K562 (cell line): Measurements from ENCODE around the gene TM2D3. TPM values are rescaled to one million over a fixed set of nuclear protein-coding genes. Genes with fewer than 3 reads are reported as not detected.

Experiments used
- ATAC-seq: fragments of 200-7000 bp; cut with Tn5 transposase; 3 replicates; pipeline ENCODE4 v1.9.1; 2020; ENCODE audit warnings: moderate library complexity
- BruUV-seq: library from RNA; stranded (reverse); fragments of 400-500 nt; replicated peaks from 2 replicates; lab custom pipeline; 2021; lab: Mats Ljungman, UMichigan
- CTCF ChIA-PET: fragments of 300-600 bp; formaldehyde crosslinking; extraction: SDS; loops from one replicate; lab custom pipeline; 2021; ENCODE audit warnings: low intra/inter-chr PET ratio; lab: Yijun Ruan, JAX
- POLR2A ChIA-PET: fragments of 300-600, 350-650 bp; sonication (Branson Sonifier 250); formaldehyde crosslinking; extraction: SDS; loops from one replicate; lab custom pipeline; 2021; ENCODE audit warnings: antibody characterized with exemption, inconsistent platforms; lab: Yijun Ruan, JAX
- DNase-seq, 4 experiments: peaks; one replicate each; pipeline versions ENCODE4 v3.0.0 to v3.0.0-alpha.2; 2011 to 2018; ENCODE audit warnings: low spot score in 3 of 4, mixed read lengths in 3 of 4; ENCODE audit errors: extremely low read depth in 1 of 4
- FAIRE-seq: peaks from 2 replicates; lab custom pipeline; 2011; peaks lifted over from hg19 to GRCh38; lab: Jason Lieb, UNC
- H2AFZ ChIP-seq: 2 replicates; pipeline ENCODE4 v1.6.0; 2011; ENCODE audit warnings: low read depth, low read length, control low read depth, inconsistent platforms
- H3K27ac ChIP-seq: fragments of 200-600 bp; 3 replicates; pipeline ENCODE4 v1.8.0; 2011; ENCODE audit warnings: low read depth, mild to moderate bottlenecking, control low read depth, inconsistent platforms, low read length, moderate library complexity, mixed read lengths; ENCODE audit errors: extremely low read depth
- H3K27me3 ChIP-seq, 2 experiments: fragments of 300-600 bp in 1 of 2; 2 replicates in 1 of 2; 3 replicates in 1 of 2; pipeline versions ENCODE4 v1.6.0 to v1.8.0; 2011; ENCODE audit warnings: inconsistent platforms in 2 of 2, low read length in 2 of 2, mild to moderate bottlenecking in 1 of 2, mixed read lengths in 1 of 2, moderate library complexity in 1 of 2; ENCODE audit not compliant: control insufficient read depth in 2 of 2, insufficient read depth in 2 of 2
- H3K36me3 ChIP-seq: fragments of 300-600 bp; 3 replicates; pipeline ENCODE4 v1.8.0; 2011; ENCODE audit warnings: mild to moderate bottlenecking, low read length, inconsistent platforms; ENCODE audit not compliant: control insufficient read depth, insufficient read depth
- H3K4me1 ChIP-seq, 2 experiments: fragments of 200-600 bp in 1 of 2; replicated peaks in 1 of 2; 2 replicates in 1 of 2; 3 replicates in 1 of 2; pipeline versions ENCODE4 v1.5.1 to v1.8.0; 2011; ENCODE audit warnings: inconsistent platforms in 2 of 2, low read length in 2 of 2, mild to moderate bottlenecking in 1 of 2, mixed read lengths in 1 of 2, moderate library complexity in 1 of 2; ENCODE audit not compliant: control insufficient read depth in 2 of 2, insufficient read depth in 2 of 2
- H3K4me2 ChIP-seq: 2 replicates; pipeline ENCODE4 v1.6.1; 2011; ENCODE audit warnings: low read length, control low read depth, inconsistent platforms, mixed read lengths; ENCODE audit not compliant: insufficient read depth
- H3K4me3 ChIP-seq: fragments of 200-600 bp; sonication (generic), shearing (Covaris generic); 2 replicates; pipeline ENCODE4 v1.5.1; 2016; ENCODE audit warnings: control low read depth, inconsistent platforms
- H3K79me2 ChIP-seq: fragments of 200-600 bp; 3 replicates; pipeline ENCODE4 v1.8.0; 2011; ENCODE audit warnings: low read length, inconsistent platforms; ENCODE audit not compliant: control insufficient read depth, insufficient read depth
- H3K9ac ChIP-seq, 2 experiments: 2 replicates each; pipeline versions ENCODE4 v1.6.0 to v1.6.1; 2011; ENCODE audit warnings: low read depth in 2 of 2, low read length in 2 of 2, control low read depth in 1 of 2, inconsistent platforms in 1 of 2, mild to moderate bottlenecking in 1 of 2, mixed read lengths in 1 of 2; ENCODE audit not compliant: insufficient read depth in 1 of 2
- H3K9me1 ChIP-seq: one replicate; pipeline ENCODE4 v1.6.0; 2011; ENCODE audit warnings: inconsistent platforms, mild to moderate bottlenecking, low read length, moderate library complexity; ENCODE audit not compliant: control insufficient read depth, insufficient read depth
- H3K9me3 ChIP-seq: replicated peaks from 2 replicates; pipeline ENCODE4 v1.5.1; 2011; ENCODE audit warnings: low read depth, low read length, inconsistent platforms; ENCODE audit not compliant: control insufficient read depth, insufficient read depth
- H4K20me1 ChIP-seq: replicated peaks from 2 replicates; pipeline ENCODE4 v1.6.1; 2011; ENCODE audit warnings: low read length, inconsistent platforms, mixed read lengths; ENCODE audit not compliant: control insufficient read depth, insufficient read depth
- CTBP1 ChIP-seq: fragments of 450-650 bp; IDR thresholded peaks from 2 replicates; pipeline ENCODE4 v1.6.1; 2016; ENCODE audit warnings: borderline replicate concordance
- EP300 ChIP-seq: IDR thresholded peaks from 2 replicates; pipeline ENCODE4 v1.6.1; 2012; ENCODE audit warnings: low read length, improper control_type of control experiment
- FOXA1 ChIP-seq: fragments of 450-650 bp; IDR thresholded peaks from 2 replicates; pipeline ENCODE4 v1.6.1; 2016; ENCODE audit warnings: mild to moderate bottlenecking, borderline replicate concordance
- HOXB6 ChIP-seq: fragments of 250-450 bp; sonication (Bioruptor Pico); IDR thresholded peaks from 2 replicates; pipeline ENCODE4 v1.5.1; 2022; ENCODE audit warnings: mild to moderate bottlenecking, borderline replicate concordance
- MTA2 ChIP-seq: fragments of 450-650 bp; IDR thresholded peaks from 2 replicates; pipeline ENCODE4 v1.6.1; 2016; ENCODE audit warnings: low read depth
- RBM17 ChIP-seq: fragments of 200-400 bp; formaldehyde crosslinking; IDR thresholded peaks from 2 replicates; pipeline ENCODE4 v1.6.1; 2017; ENCODE audit warnings: low read depth, mild to moderate bottlenecking, low read length, borderline replicate concordance
- ZNF354B ChIP-seq: fragments of 250-450 bp; sonication (Bioruptor Pico); IDR thresholded peaks from 2 replicates; pipeline ENCODE4 v1.4.0; 2020
- WGBS: fragments of 100-300 bp; shearing (Covaris generic); methylation state at CpG from one replicate; pipeline ENCODE4 v1.1.6; 2016; ENCODE audit warnings: low coverage, mixed read lengths; ENCODE audit not compliant: insufficient coverage; ENCODE audit errors: missing lambda C conversion rate; 5-methylcytosine and 5-hydroxymethylcytosine counted together
- in situ Hi-C: fragments of 300-500 bp; cut with MboI; formaldehyde crosslinking; loops from 4 replicates; pipeline ENCODE4 v1.15.0; 2018; ENCODE audit warnings: inconsistent platforms, mixed read lengths
- intact Hi-C: fragments of 100-400 bp; cut with micrococcal nuclease; formaldehyde crosslinking; loops from 2 replicates; pipeline ENCODE4 v1.14.2; 2022
- polyA plus RNA-seq, 8 experiments: library from polyadenylated mRNA; depleted of rRNA in 4 of 8; stranded (reverse) in 5 of 8; unstranded in 3 of 8; fragments of >200 nt; fragmentation: Nextera tagmentation in 2 of 8; fragmentation: Illumina TruSeq in 1 of 8; extraction: Ambion mirVana in 2 of 8; extraction: Trizol in 1 of 8; gene quantifications; 2 replicates each; pipeline versions ENCODE4 v1.2.1 to v1.2.3, GENCODE V29; 2011 to 2014; ENCODE audit warnings: inconsistent platforms in 1 of 8, missing spikeins in 1 of 8
- total RNA-seq, 7 experiments: library from RNA; depleted of rRNA in 6 of 7; stranded (reverse); fragments of >200 nt in 6 of 7; fragmentation: Illumina TruSeq in 2 of 7; extraction: Trizol in 2 of 7; gene quantifications; 2 replicates each; pipeline versions ENCODE4 v1.2.1 to v1.2.3, GENCODE V29; 2011 to 2021; ENCODE audit warnings: low replicate concordance in 1 of 7
- TF ChIP-seq, protein P1 (sequence below): fragments of 250-450 bp; sonication (Bioruptor Pico); IDR thresholded peaks from 2 replicates; pipeline ENCODE4 v1.8.0; 2022; ENCODE audit warnings: moderate library complexity, mild to moderate bottlenecking, inconsistent platforms
- TF ChIP-seq, protein P2 (sequence below): sonication (generic); formaldehyde crosslinking; IDR thresholded peaks from 2 replicates; pipeline ENCODE4 v1.8.1; 2023; ENCODE audit warnings: missing genetic modification reagents, mild to moderate bottlenecking, borderline replicate concordance

The TM2D3 gene
- total and polyA plus RNA-seq, 9 of the 15 experiments (the other 6 are each of a cell fraction or from before 2014, with no cell fraction given) = 16.5 to 67.9 (median 31.3) TPM

DNA sequence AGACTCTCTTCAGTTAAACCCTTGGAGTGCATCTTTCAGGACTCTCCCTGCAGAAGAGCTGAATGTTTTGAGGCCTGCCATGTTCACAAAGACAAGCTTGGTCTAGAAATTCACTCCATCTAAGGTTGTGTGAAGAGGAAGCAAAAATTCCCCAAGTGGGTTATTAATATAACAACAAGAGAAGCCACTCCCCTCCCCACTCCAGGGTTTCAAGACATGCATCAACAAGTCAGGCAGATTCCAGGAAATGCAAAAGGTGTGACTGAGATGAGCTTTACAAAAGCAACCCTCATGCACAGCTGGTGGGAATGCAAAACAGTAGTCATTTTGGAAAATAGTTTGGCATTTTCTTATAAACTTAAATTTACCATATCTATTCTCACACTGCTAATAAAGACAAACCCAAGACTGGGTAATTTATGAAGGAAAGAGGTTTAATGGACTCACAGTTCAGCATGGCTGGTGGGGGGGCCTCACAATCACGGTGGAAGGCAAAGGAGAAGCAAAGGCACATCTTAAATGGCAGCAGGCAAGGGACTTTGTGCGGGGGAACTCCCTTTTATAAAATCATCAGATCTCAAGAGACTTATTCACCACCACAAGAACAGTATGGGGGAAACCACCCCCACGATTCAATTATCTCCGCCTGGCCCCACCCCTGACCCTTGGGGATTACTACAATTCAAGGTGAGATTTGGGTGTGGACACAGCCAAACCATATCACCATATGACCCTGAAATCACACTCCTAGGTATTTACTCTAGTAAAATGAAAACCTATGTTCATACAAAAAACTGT, 40.8 kb upstream of the TM2D3 start:
- H3K27me3 ChIP-seq = no peaks in the 10 kb centered on the region
- H3K9me1 ChIP-seq = no peaks in the 10 kb centered on the region
- no peak overlapping the region for H2AFZ ChIP-seq
- FAIRE-seq (no peak), ATAC-seq (no peak), DNase-seq (no peak)
- H3K4me2 ChIP-seq = no peak overlapping the region
- in situ Hi-C loops = no loop called here
- ChIA-PET POLR2A (interaction anchor here (1.2 kb wide), 1 partner anchor 21 kb away, joined by 3 read pairs; no protein-coding TSS in a partner anchor), CTCF (no interaction called here)
- no peaks in the 10 kb centered on the region for H3K79me2 ChIP-seq
- intact Hi-C loops = no loop called here
- H3K9ac ChIP-seq = no peak overlapping the region
- no peaks in the 10 kb centered on the region for H3K9me3 ChIP-seq
- WGBS = 61% methylated on average over 4 of the region's 4 CpGs
- BruUV-seq = no TSS peak
- no peaks in the 10 kb centered on the region for H4K20me1 ChIP-seq
- peaks cover 33% of the 10 kb centered on the region for H3K36me3 ChIP-seq
- peaks cover 0 to 5% of the 10 kb centered on the region in 2 experiments; a peak in 1 of 5 replicates for H3K4me1 ChIP-seq
- no peak for TF ChIP-seq EP300
- TF ChIP-seq, protein P1, sequence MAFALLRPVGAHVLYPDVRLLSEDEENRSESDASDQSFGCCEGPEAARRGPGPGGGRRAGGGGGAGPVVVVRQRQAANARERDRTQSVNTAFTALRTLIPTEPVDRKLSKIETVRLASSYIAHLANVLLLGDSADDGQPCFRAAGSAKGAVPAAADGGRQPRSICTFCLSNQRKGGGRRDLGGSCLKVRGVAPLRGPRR = no peak
- TF ChIP-seq MTA2 = no peak
- no peak for TF ChIP-seq FOXA1
- TF ChIP-seq CTBP1 = no peak
- TF ChIP-seq RBM17 = no peak
- no peak for TF ChIP-seq ZNF354B
- TF ChIP-seq, protein P2, sequence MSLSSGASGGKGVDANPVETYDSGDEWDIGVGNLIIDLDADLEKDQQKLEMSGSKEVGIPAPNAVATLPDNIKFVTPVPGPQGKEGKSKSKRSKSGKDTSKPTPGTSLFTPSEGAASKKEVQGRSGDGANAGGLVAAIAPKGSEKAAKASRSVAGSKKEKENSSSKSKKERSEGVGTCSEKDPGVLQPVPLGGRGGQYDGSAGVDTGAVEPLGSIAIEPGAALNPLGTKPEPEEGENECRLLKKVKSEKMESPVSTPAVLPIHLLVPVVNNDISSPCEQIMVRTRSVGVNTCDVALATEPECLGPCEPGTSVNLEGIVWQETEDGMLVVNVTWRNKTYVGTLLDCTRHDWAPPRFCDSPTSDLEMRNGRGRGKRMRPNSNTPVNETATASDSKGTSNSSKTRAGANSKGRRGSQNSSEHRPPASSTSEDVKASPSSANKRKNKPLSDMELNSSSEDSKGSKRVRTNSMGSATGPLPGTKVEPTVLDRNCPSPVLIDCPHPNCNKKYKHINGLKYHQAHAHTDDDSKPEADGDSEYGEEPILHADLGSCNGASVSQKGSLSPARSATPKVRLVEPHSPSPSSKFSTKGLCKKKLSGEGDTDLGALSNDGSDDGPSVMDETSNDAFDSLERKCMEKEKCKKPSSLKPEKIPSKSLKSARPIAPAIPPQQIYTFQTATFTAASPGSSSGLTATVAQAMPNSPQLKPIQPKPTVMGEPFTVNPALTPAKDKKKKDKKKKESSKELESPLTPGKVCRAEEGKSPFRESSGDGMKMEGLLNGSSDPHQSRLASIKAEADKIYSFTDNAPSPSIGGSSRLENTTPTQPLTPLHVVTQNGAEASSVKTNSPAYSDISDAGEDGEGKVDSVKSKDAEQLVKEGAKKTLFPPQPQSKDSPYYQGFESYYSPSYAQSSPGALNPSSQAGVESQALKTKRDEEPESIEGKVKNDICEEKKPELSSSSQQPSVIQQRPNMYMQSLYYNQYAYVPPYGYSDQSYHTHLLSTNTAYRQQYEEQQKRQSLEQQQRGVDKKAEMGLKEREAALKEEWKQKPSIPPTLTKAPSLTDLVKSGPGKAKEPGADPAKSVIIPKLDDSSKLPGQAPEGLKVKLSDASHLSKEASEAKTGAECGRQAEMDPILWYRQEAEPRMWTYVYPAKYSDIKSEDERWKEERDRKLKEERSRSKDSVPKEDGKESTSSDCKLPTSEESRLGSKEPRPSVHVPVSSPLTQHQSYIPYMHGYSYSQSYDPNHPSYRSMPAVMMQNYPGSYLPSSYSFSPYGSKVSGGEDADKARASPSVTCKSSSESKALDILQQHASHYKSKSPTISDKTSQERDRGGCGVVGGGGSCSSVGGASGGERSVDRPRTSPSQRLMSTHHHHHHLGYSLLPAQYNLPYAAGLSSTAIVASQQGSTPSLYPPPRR (CRISPR knock-in tag) = no peak
- TF ChIP-seq HOXB6 (CRISPR knock-in tag) = no peak
- no peak overlapping the region for H3K4me3 ChIP-seq
- H3K27ac ChIP-seq = no peak overlapping the region
